ENCODE measurements around the gene LATS2.
A peak's percentile ranks its signal among the peaks of the same experiment; 100 is the strongest.

The LATS2 gene

GRCh38 chr13:21015284-21015683 is 46.1 kb downstream of the LATS2 start:
- DNase-seq (ENCODE audit: low spot score), result no peak

- peak; percentile 72 for DNase-seq (ENCODE audit: low spot score)
Measured at GRCh38 chr13:21014502-21015170, 46.8 kb downstream of the LATS2 start.

- DNase-seq (ENCODE audit: low spot score), result no peak
Measured at GRCh38 chr13:21014139-21014501, 47.3 kb downstream of the LATS2 start.

- no peak for DNase-seq (ENCODE audit: low spot score)
Measured at GRCh38 chr13:21013682-21014038, 47.7 kb downstream of the LATS2 start.

GRCh38 chr13:21012841-21013681 is 48.3 kb downstream of the LATS2 start:
- no peak for DNase-seq (ENCODE audit: low spot score)

GRCh38 chr13:21012211-21012610 is 49.2 kb downstream of the LATS2 start:
- DNase-seq (ENCODE audit: low spot score), result no peak

GRCh38 chr13:21011378-21011777 is 50.0 kb downstream of the LATS2 start:
- DNase-seq (ENCODE audit: low spot score), result no peak

- no peak for DNase-seq (ENCODE audit: low spot score)
Measured at GRCh38 chr13:21010621-21011020, 50.8 kb downstream of the LATS2 start.

GRCh38 chr13:21009036-21009435 is 52.4 kb downstream of the LATS2 start:
- DNase-seq (ENCODE audit: low spot score), result no peak

- no peak for DNase-seq (ENCODE audit: low spot score)
Measured at GRCh38 chr13:21008026-21008425, 53.4 kb downstream of the LATS2 start.

GRCh38 chr13:21006141-21007005 is 55.0 kb downstream of the LATS2 start:
- DNase-seq (ENCODE audit: low spot score), result no peak

- no peak for DNase-seq (ENCODE audit: low spot score)
Measured at GRCh38 chr13:21005193-21005592, 56.2 kb downstream of the LATS2 start.

GRCh38 chr13:21001471-21001870 is 59.9 kb downstream of the LATS2 start:
- no peak for DNase-seq (ENCODE audit: low spot score)

- DNase-seq (ENCODE audit: low spot score), result no peak
Measured at GRCh38 chr13:21000647-21001046, 60.7 kb downstream of the LATS2 start.

GRCh38 chr13:20998649-20999415 is 62.6 kb downstream of the LATS2 start:
- no peak for DNase-seq (ENCODE audit: low spot score)

- peak; percentile 93 for DNase-seq (ENCODE audit: low spot score)
Measured at GRCh38 chr13:20997301-20998161, 63.9 kb downstream of the LATS2 start.

GRCh38 chr13:20995245-20995838 is 66.0 kb downstream of the LATS2 start:
- DNase-seq (ENCODE audit: low spot score), result no peak

GRCh38 chr13:20994441-20994821 is 67.0 kb downstream of the LATS2 start:
- no peak for DNase-seq (ENCODE audit: low spot score)

- DNase-seq (ENCODE audit: low spot score), result no peak
Measured at GRCh38 chr13:20993661-20994440, 67.5 kb downstream of the LATS2 start.

GRCh38 chr13:20993211-20993610 is 68.2 kb downstream of the LATS2 start:
- DNase-seq (ENCODE audit: low spot score), result no peak

All from AG08396 (cell line).